OCI-LY7 (cell line): ENCODE measurements around the gene DEFB131A. TPM values are rescaled to one million over a fixed set of nuclear protein-coding genes. Genes with fewer than 3 reads are reported as not detected.
"Not testable (repeated sequence)": the region's sequence is repeated elsewhere in the genome, so short reads cannot be mapped to it uniquely, and the experiment has no call there.

Experiments
- Bru-seq: library from RNA; stranded (reverse); fragments of 400-500 nt; gene quantifications from one replicate; lab custom pipeline; 2021; lab: Mats Ljungman, UMichigan
- BruChase-seq, 2 experiments: library from RNA; stranded (reverse); fragments of 400-500 nt; gene quantifications; one replicate each; lab custom pipeline; 2021; lab: Mats Ljungman, UMichigan
- BruUV-seq: library from RNA; stranded (reverse); fragments of 400-500 nt; replicated peaks from 2 replicates; lab custom pipeline; 2021; lab: Mats Ljungman, UMichigan
- CTCF ChIA-PET: fragments of 300-600 bp; sonication (Branson Sonifier 250); formaldehyde crosslinking; loops from one replicate; lab custom pipeline; 2022; ENCODE audit warnings: antibody characterized with exemption; ENCODE audit not compliant: unreplicated experiment; lab: Charles Lee
- POLR2A ChIA-PET: fragments of 300-600 bp; sonication (Branson Sonifier 250); formaldehyde crosslinking; loops from one replicate; lab custom pipeline; 2022; ENCODE audit warnings: antibody characterized with exemption; lab: Charles Lee
- DNase-seq: peaks from one replicate; pipeline ENCODE4 v3.0.0-alpha.2; 2015; ENCODE audit warnings: low spot score
- H2AFZ ChIP-seq: fragments of 200-600 bp; sonication (generic), shearing (Covaris generic); 2 replicates; pipeline ENCODE4 v1.6.1; 2014; ENCODE audit warnings: mild to moderate bottlenecking, antibody characterized with exemption, low read length, moderate library complexity
- H3K27ac ChIP-seq: fragments of 200-600 bp; sonication (generic); 2 replicates; pipeline ENCODE4 v1.5.1; 2014; ENCODE audit warnings: mixed run types, low read depth, mild to moderate bottlenecking, moderate library complexity, low read length, inconsistent platforms; ENCODE audit not compliant: poor library complexity, severe bottlenecking
- H3K36me3 ChIP-seq: fragments of 200-600 bp; sonication (generic); 2 replicates; pipeline ENCODE4 v1.6.1; 2014; ENCODE audit warnings: mild to moderate bottlenecking, antibody characterized with exemption, low read length, moderate library complexity, mixed read lengths; ENCODE audit not compliant: insufficient read depth
- H3K4me1 ChIP-seq: fragments of 200-600 bp; sonication (generic); 2 replicates; pipeline ENCODE4 v1.5.1; 2014; ENCODE audit warnings: mild to moderate bottlenecking, low read length; ENCODE audit not compliant: insufficient read depth, poor library complexity, severe bottlenecking
- H3K4me2 ChIP-seq: fragments of 200-600 bp; sonication (generic); 2 replicates; pipeline ENCODE4 v1.6.1; 2014; ENCODE audit warnings: mild to moderate bottlenecking, low read length
- H3K4me3 ChIP-seq: fragments of 200-600 bp; sonication (generic); 2 replicates; pipeline ENCODE4 v1.5.1; 2014; ENCODE audit warnings: mild to moderate bottlenecking, low read depth, low read length; ENCODE audit not compliant: poor library complexity, severe bottlenecking
- H3K79me2 ChIP-seq: fragments of 200-600 bp; sonication (generic); 2 replicates; pipeline ENCODE4 v1.6.1; 2016; ENCODE audit warnings: low read depth, mild to moderate bottlenecking, low read length, moderate library complexity, mixed read lengths; ENCODE audit not compliant: insufficient read depth
- H3K9me2 ChIP-seq: fragments of 200-600 bp; sonication (generic); 2 replicates; pipeline ENCODE4 v1.6.1; 2016; ENCODE audit warnings: mild to moderate bottlenecking, low read length, mixed read lengths; ENCODE audit not compliant: insufficient read depth
- H3K9me3 ChIP-seq: fragments of 200-600 bp; sonication (generic); 2 replicates; pipeline ENCODE4 v1.6.1; 2014; ENCODE audit warnings: mild to moderate bottlenecking, mixed run types, low read length, mixed read lengths
- H4K20me1 ChIP-seq: fragments of 200-600 bp; sonication (generic); 2 replicates; pipeline ENCODE4 v1.6.1; 2014; ENCODE audit warnings: mild to moderate bottlenecking, antibody characterized with exemption, low read length, moderate library complexity, mixed read lengths; ENCODE audit not compliant: insufficient read depth
- EZH2phosphoT487 ChIP-seq: fragments of 200-600 bp; sonication (generic); IDR thresholded peaks from 2 replicates; pipeline ENCODE4 v1.6.1; 2018; ENCODE audit warnings: low read depth, borderline replicate concordance, mild to moderate bottlenecking, mixed run types, antibody characterized with exemption, low read length, moderate library complexity, mixed read lengths
- intact Hi-C: fragments of 100-400 bp; cut with micrococcal nuclease; formaldehyde crosslinking; loops from one replicate; pipeline ENCODE4 v1.10.0; 2022; ENCODE audit not compliant: unreplicated experiment
- long read RNA-seq: library from polyadenylated mRNA; stranded (forward); transcript quantifications from one replicate; pipeline ENCODE4 v2.0.0, GENCODE V29; 2022
- total RNA-seq, 2 experiments: library from RNA; depleted of rRNA in 1 of 2; stranded (reverse); fragments of >200 nt in 1 of 2; shearing (Covaris generic) in 1 of 2; gene quantifications; 2 replicates each; pipeline ENCODE4 v1.2.3, GENCODE V29; 2014 to 2022
- TF ChIP-seq, protein P1 (sequence below): fragments of 200-600 bp; sonication (generic); conservative IDR thresholded peaks from 2 replicates; pipeline ENCODE4 v1.5.1; 2014; ENCODE audit warnings: mild to moderate bottlenecking, antibody characterized with exemption, low read length, moderate library complexity, mixed read lengths

Gene DEFB131A, protein sequence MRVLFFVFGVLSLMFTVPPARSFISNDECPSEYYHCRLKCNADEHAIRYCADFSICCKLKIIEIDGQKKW
- total RNA-seq (2014; rRNA removed; shearing (Covaris generic)) = not detected in 2 replicates
- not detected in 2 replicates for total RNA-seq (2022)
- Bru-seq, nascent RNA = not detected
- BruChase-seq, experiment 1, labeled RNA remaining after a 6-hour chase = not detected
- not detected for BruChase-seq, experiment 2, labeled RNA remaining after a 2-hour chase
- long read RNA-seq = 0 reads

DNA sequence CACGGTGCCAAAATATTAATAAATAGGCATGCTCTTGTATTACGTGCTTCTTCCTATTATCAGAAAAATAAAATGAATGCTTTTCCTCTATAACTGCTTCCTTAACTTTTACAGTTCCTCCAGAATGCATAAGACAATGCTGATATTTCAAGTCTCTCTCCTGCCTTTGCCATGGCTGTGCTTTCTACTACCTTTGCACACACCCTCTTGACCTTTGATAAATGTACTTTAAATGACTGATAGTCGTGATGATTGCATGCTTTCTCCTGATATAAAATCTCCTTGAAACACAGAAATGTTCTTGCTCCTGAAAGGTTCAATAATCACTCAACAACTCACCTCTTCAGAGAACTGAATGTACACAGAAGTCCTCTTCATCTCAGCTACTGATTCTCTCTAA is at the start of gene DEFB131A:
Gene DEFB131A, plus strand, starts transcription at position 301 of the 400 bp plus-strand sequence. CDS start 120 bp downstream, outside the sequence.
- H3K9me3 ChIP-seq, H3K4me2 ChIP-seq, POLR2A ChIA-PET, H2AFZ ChIP-seq, H3K4me3 ChIP-seq, H3K4me1 ChIP-seq, H3K79me2 ChIP-seq, H4K20me1 ChIP-seq, DNase-seq, CTCF ChIA-PET, H3K36me3 ChIP-seq, H3K9me2 ChIP-seq, H3K27ac ChIP-seq, intact Hi-C loops, BruUV-seq: not testable (repeated sequence)

DNA sequence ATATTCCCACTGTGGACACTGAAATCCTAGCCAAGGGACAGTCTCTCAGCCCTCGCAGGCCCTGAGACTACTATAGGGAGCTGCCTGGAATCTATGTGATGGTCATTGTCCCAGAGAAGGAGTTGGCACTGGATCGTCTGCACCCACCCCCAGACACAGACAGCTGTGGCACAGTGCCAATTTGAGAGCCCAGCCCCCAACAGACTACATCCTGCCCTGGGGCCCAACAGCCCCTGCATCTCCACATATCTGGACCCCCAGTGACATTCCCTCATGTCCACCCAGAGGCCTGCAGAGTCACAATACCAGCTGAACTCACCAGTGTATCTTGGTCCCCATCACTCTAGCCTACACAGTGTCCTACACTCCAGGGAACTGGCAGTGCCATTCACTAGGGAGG is 38.4 kb upstream of the DEFB131A start:
- CTCF ChIA-PET, H3K9me3 ChIP-seq, H3K36me3 ChIP-seq, H2AFZ ChIP-seq, POLR2A ChIA-PET, DNase-seq, intact Hi-C loops, H3K4me3 ChIP-seq, H3K27ac ChIP-seq, H3K4me2 ChIP-seq, BruUV-seq, H3K4me1 ChIP-seq, H3K79me2 ChIP-seq, H3K9me2 ChIP-seq, H4K20me1 ChIP-seq: not testable (repeated sequence)

DNA sequence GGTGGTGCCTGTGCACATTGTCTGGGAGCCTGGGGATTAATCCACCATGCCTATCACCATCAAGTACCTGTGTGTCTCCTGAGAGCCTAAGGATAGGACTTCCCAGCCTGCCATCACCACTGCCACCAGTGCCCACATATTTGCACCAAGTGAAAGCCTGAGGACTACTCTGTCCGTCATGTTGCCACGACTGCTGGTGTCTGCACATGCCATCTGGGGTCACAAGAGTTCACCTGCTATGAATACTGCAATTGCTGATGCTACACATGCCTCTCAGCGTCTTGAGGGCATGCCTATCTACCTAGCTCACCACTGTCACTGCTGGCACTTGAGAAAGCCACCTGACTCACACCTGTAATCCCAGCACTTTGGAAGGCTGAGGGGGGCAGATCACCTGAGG is 37.7 kb upstream of the DEFB131A start:
- intact Hi-C loops = not testable (repeated sequence)

DNA sequence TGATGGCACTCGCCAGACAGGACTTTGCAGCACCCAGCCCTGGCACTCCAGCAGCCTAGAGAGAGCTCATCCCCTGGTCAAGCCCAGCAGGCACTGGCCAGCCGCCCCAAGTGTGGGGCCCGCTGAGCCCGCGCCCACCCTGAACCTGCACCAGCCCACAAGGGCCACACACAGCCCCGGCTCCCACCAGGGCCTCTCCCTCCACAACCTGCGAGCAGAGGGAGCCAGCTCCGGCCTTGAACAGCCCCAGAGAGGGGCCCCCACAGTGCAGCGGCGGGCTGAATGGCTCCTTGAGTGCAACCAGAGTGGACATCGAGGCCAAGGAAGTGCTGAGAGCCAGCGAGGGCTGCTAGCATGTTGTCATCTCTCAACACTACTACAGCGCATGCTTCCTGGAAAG is 34.4 kb upstream of the DEFB131A start:
- Histone ChIP-seq H3K27ac (no peak overlapping the region), H3K4me3 (no peak overlapping the region), H3K9me2 (no peaks in the 10 kb centered on the region), H3K79me2 (no peaks in the 10 kb centered on the region), H3K36me3 (no peaks in the 10 kb centered on the region), H3K9me3 (no peaks in the 10 kb centered on the region), H4K20me1 (no peaks in the 10 kb centered on the region), H3K4me2 (no peak overlapping the region), H3K4me1 (no peaks in the 10 kb centered on the region), H2AFZ (no peak overlapping the region)
- CTCF ChIA-PET = no interaction called here
- TF ChIP-seq EZH2phosphoT487 = no peak
- TF ChIP-seq, protein P1, sequence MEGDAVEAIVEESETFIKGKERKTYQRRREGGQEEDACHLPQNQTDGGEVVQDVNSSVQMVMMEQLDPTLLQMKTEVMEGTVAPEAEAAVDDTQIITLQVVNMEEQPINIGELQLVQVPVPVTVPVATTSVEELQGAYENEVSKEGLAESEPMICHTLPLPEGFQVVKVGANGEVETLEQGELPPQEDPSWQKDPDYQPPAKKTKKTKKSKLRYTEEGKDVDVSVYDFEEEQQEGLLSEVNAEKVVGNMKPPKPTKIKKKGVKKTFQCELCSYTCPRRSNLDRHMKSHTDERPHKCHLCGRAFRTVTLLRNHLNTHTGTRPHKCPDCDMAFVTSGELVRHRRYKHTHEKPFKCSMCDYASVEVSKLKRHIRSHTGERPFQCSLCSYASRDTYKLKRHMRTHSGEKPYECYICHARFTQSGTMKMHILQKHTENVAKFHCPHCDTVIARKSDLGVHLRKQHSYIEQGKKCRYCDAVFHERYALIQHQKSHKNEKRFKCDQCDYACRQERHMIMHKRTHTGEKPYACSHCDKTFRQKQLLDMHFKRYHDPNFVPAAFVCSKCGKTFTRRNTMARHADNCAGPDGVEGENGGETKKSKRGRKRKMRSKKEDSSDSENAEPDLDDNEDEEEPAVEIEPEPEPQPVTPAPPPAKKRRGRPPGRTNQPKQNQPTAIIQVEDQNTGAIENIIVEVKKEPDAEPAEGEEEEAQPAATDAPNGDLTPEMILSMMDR = no peak
- POLR2A ChIA-PET = no interaction called here
- no peak for DNase-seq
- BruUV-seq = no TSS peak
- intact Hi-C loops = no loop called here

More for the DNA sequence above, 37.7 kb upstream of the DEFB131A start:
- H3K4me3 ChIP-seq, H3K9me2 ChIP-seq, H3K4me1 ChIP-seq, BruUV-seq, H3K36me3 ChIP-seq, H3K27ac ChIP-seq, DNase-seq, H3K4me2 ChIP-seq, CTCF ChIA-PET, POLR2A ChIA-PET, H2AFZ ChIP-seq, H4K20me1 ChIP-seq, H3K9me3 ChIP-seq, H3K79me2 ChIP-seq: not testable (repeated sequence)

DNA sequence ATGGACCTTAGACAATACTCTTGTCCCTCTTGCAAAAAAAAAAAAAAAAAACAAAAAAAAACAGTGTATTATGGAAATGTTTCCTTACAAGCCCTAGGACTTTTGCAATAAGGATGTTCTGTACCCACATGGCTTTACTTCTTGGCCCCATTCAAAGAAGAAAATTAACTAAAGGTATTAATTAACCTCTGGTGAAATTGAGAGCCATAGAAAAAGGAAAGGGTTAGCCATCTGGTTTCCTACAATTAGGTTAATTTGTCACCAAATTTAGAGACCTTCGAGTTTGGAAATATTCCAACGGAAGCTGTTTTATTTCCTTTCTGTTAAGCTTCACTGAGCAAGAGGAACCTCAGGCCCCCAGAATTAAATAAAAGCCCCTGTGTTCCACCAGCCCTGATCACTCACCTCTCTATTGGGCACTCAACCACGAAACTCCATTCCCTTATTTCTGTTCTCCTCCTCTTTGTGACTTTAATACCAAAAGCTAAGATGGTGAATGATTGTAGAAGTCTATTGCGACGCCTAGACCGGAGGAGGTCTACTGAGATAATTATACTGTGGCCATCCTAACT is 22.2 kb upstream of the DEFB131A start:
- H3K9me2 ChIP-seq, intact Hi-C loops, H3K4me3 ChIP-seq, H3K36me3 ChIP-seq, H3K27ac ChIP-seq, CTCF ChIA-PET, H3K4me2 ChIP-seq, DNase-seq, POLR2A ChIA-PET, H4K20me1 ChIP-seq, H3K4me1 ChIP-seq, H3K9me3 ChIP-seq, H2AFZ ChIP-seq, BruUV-seq, H3K79me2 ChIP-seq: not testable (repeated sequence)
